GM12878 (cell line): ENCODE measurements around the gene ADGRG4. TPM values are rescaled to one million over a fixed set of nuclear protein-coding genes. Genes with fewer than 3 reads are reported as not detected.

Source experiments
- ATAC-seq: fragments of 200-7000 bp; cut with Tn5 transposase; 3 replicates; pipeline ENCODE4 v1.9.1; 2020; ENCODE audit warnings: mild to moderate bottlenecking, moderate library complexity
- BruUV-seq: library from RNA; stranded (reverse); fragments of 400-500 nt; replicated peaks from 2 replicates; lab custom pipeline; 2021; lab: Mats Ljungman, UMichigan
- CTCF ChIA-PET: fragments of 300-600 bp; sonication (Branson Sonifier 250); formaldehyde crosslinking; extraction: SDS; loops from one replicate; lab custom pipeline; 2021; ENCODE audit warnings: inconsistent platforms; lab: Yijun Ruan, JAX
- POLR2A ChIA-PET: fragments of 350-600 bp; formaldehyde crosslinking; extraction: SDS; loops from one replicate; lab custom pipeline; 2021; ENCODE audit warnings: inconsistent platforms; lab: Charles Lee
- RAD21 ChIA-PET: fragments of 300-600 bp; sonication (Branson Sonifier 250); formaldehyde crosslinking; loops from one replicate; lab custom pipeline; 2023; ENCODE audit warnings: antibody characterized with exemption; ENCODE audit not compliant: unreplicated experiment; lab: Charles Lee
- SMC1A ChIA-PET: fragments of 300-600 bp; sonication (Branson Sonifier 250); formaldehyde crosslinking; loops from one replicate; lab custom pipeline; 2023; ENCODE audit not compliant: unreplicated experiment, uncharacterized antibody; lab: Charles Lee
- DNase-seq: peaks from one replicate; pipeline ENCODE4 v3.0.0-alpha.2; 2011; ENCODE audit warnings: low read depth, low spot score
- FAIRE-seq: peaks from 3 replicates; lab custom pipeline; 2011; peaks lifted over from hg19 to GRCh38; lab: Jason Lieb, UNC
- H2AFZ ChIP-seq: 2 replicates; pipeline ENCODE4 v1.6.0; 2011; ENCODE audit warnings: low read depth, low read length, control low read depth; ENCODE audit not compliant: control insufficient read depth
- H3K27ac ChIP-seq: 2 replicates; pipeline ENCODE4 v1.5.1; 2011; ENCODE audit warnings: control low read depth; ENCODE audit not compliant: control insufficient read depth, insufficient read depth
- H3K27me3 ChIP-seq, 2 experiments: replicated peaks in 1 of 2; 2 replicates each; pipeline versions ENCODE4 v1.6.0 to v1.6.1; 2011; ENCODE audit warnings: low read length in 1 of 2; ENCODE audit not compliant: control insufficient read depth in 2 of 2, insufficient read depth in 2 of 2
- H3K36me3 ChIP-seq, 2 experiments: 2 replicates each; pipeline ENCODE4 v1.5.1; 2011; ENCODE audit warnings: low read length in 1 of 2; ENCODE audit not compliant: control insufficient read depth in 2 of 2, insufficient read depth in 2 of 2
- H3K4me1 ChIP-seq: 2 replicates; pipeline ENCODE4 v1.6.1; 2011; ENCODE audit warnings: mild to moderate bottlenecking, low read length, moderate library complexity, mixed read lengths; ENCODE audit not compliant: control insufficient read depth, insufficient read depth
- H3K4me2 ChIP-seq: 2 replicates; pipeline ENCODE4 v1.6.0; 2011; ENCODE audit warnings: control low read depth; ENCODE audit not compliant: control insufficient read depth, insufficient read depth
- H3K4me3 ChIP-seq: fragments of 200-600 bp; sonication (generic); 2 replicates; pipeline ENCODE4 v1.5.1; 2016
- H3K79me2 ChIP-seq: 2 replicates; pipeline ENCODE4 v1.6.0; 2011; ENCODE audit warnings: low read length; ENCODE audit not compliant: control insufficient read depth, insufficient read depth
- H3K9ac ChIP-seq: 2 replicates; pipeline ENCODE4 v1.8.0; 2011; ENCODE audit warnings: low read length, control low read depth, mixed read lengths; ENCODE audit not compliant: control insufficient read depth, insufficient read depth
- H3K9me3 ChIP-seq: replicated peaks from 3 replicates; pipeline ENCODE4 v1.5.1; 2011; ENCODE audit warnings: mild to moderate bottlenecking, low read length; ENCODE audit not compliant: control insufficient read depth, insufficient read depth
- H4K20me1 ChIP-seq: 2 replicates; pipeline ENCODE4 v1.6.0; 2011; ENCODE audit not compliant: control insufficient read depth, insufficient read depth
- BCL3 ChIP-seq: IDR thresholded peaks from 2 replicates; pipeline ENCODE4 v1.6.1; 2011; ENCODE audit warnings: borderline replicate concordance, low read depth, mild to moderate bottlenecking, moderate library complexity, low read length; ENCODE audit not compliant: insufficient read depth, poor library complexity, severe bottlenecking
- CHD2 ChIP-seq: IDR thresholded peaks from 2 replicates; pipeline ENCODE4 v1.6.1; 2011; ENCODE audit warnings: low read depth, low read length, improper control_type of control experiment, borderline replicate concordance
- CREM ChIP-seq: IDR thresholded peaks from 2 replicates; pipeline ENCODE4 v1.6.1; 2014; ENCODE audit warnings: antibody characterized with exemption, low read depth
- IKZF1 ChIP-seq: fragments of 450-650 bp; conservative IDR thresholded peaks from 2 replicates; pipeline ENCODE4 v1.6.1; 2017; ENCODE audit warnings: antibody characterized with exemption, mild to moderate bottlenecking
- KLF5 ChIP-seq: fragments of 450-650 bp; IDR thresholded peaks from 2 replicates; pipeline ENCODE4 v1.6.1; 2014; ENCODE audit warnings: mild to moderate bottlenecking; ENCODE audit not compliant: partially characterized antibody
- RAD21 ChIP-seq: IDR thresholded peaks from 2 replicates; pipeline ENCODE4 v1.6.1; 2011; ENCODE audit warnings: mild to moderate bottlenecking, low read depth, low read length, moderate library complexity; ENCODE audit not compliant: insufficient read depth
- RCOR1 ChIP-seq: conservative IDR thresholded peaks from 2 replicates; pipeline ENCODE4 v1.6.1; 2012; ENCODE audit warnings: low read depth, low read length, improper control_type of control experiment
- RUNX3 ChIP-seq: IDR thresholded peaks from 2 replicates; pipeline ENCODE4 v1.6.1; 2012; ENCODE audit warnings: low read length, inconsistent platforms
- ZBED1 ChIP-seq: IDR thresholded peaks from 2 replicates; pipeline ENCODE4 v1.6.1; 2016; ENCODE audit warnings: borderline replicate concordance
- ZNF207 ChIP-seq: fragments of 450-650 bp; IDR thresholded peaks from 2 replicates; pipeline ENCODE4 v1.6.1; 2014; ENCODE audit warnings: antibody characterized with exemption, mild to moderate bottlenecking, borderline replicate concordance
- WGBS: methylation state at CpG from one replicate; pipeline ENCODE4 v1.1.6; 2016; ENCODE audit warnings: low lambda C conversion rate; ENCODE audit not compliant: insufficient replicate concordance, insufficient coverage; ENCODE audit errors: missing lambda C conversion rate; 5-methylcytosine and 5-hydroxymethylcytosine counted together
- in situ Hi-C: fragments of 300-500 bp; cut with MboI; formaldehyde crosslinking; loops from 9 replicates; pipeline ENCODE4 v1.14.3; 2018; ENCODE audit warnings: mixed read lengths
- intact Hi-C: fragments of 100-400 bp; cut with micrococcal nuclease; formaldehyde crosslinking; loops from one replicate; pipeline ENCODE4 v1.14.2; 2022; ENCODE audit not compliant: unreplicated experiment
- polyA plus RNA-seq, 11 experiments: library from polyadenylated mRNA; depleted of rRNA in 4 of 11; unstranded in 6 of 11; stranded (reverse) in 5 of 11; fragments of >200 nt; fragmentation: Nextera tagmentation in 4 of 11; fragmentation: Illumina TruSeq in 1 of 11; extraction: Ambion mirVana in 4 of 11; extraction: Trizol in 1 of 11; gene quantifications; 1 replicate in 1 of 11; 2 replicates in 10 of 11; pipeline versions ENCODE4 v1.2.1 to v1.2.3, GENCODE V29; 2011 to 2016; ENCODE audit warnings: inconsistent platforms in 2 of 11, missing spikeins in 2 of 11, low read depth in 1 of 11
- total RNA-seq, 4 experiments: library from RNA; depleted of rRNA in 3 of 4; stranded (reverse); fragments of >200 nt in 3 of 4; fragmentation: Illumina TruSeq in 1 of 4; extraction: Trizol in 1 of 4; gene quantifications; 2 replicates each; pipeline versions ENCODE4 v1.2.1 to v1.2.3, GENCODE V29; 2013 to 2021
- TF ChIP-seq, protein P1 (sequence below): fragments of 450-650 bp; IDR thresholded peaks from 2 replicates; pipeline ENCODE4 v1.6.1; 2017; ENCODE audit warnings: antibody characterized with exemption, mild to moderate bottlenecking, moderate library complexity
- TF ChIP-seq, protein P2 (sequence below): fragments of 450-650 bp; IDR thresholded peaks from 2 replicates; pipeline ENCODE4 v1.6.1; 2016; ENCODE audit warnings: mild to moderate bottlenecking

ADGRG4 gene
- total and polyA plus RNA-seq, 10 of the 15 experiments (the other 5 are each of a cell fraction or from before 2014, with no cell fraction given), result not detected

DNA sequence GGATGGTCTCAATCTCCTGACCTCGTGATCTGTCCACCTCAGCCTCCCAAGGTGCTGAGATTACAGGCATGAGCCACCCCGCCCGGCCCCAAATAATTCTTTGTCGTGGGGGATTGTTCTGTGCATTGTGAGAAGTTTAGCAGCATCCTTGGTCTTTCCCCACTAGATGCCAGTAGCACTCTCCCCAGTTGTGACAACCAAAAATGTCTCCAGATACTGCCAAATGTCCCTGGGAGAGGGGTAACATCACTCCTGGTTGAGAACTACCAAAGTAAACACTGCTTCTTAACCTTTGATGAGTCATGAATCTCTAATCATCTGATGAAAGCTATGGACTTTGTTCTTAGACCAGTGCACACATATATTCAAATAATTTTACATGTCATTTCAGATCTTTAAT is 96.2 kb downstream of the ADGRG4 start:
- Histone ChIP-seq H3K4me3 (no peak overlapping the region), H3K9me3 (no peaks in the 10 kb centered on the region), H3K36me3 (no peaks in the 10 kb centered on the region), H3K79me2 (no peaks in the 10 kb centered on the region), H3K4me2 (no peak overlapping the region), H2AFZ (no peak overlapping the region), H4K20me1 (no peaks in the 10 kb centered on the region), H3K27ac (no peak overlapping the region), H3K9ac (no peak overlapping the region), H3K27me3 (no peaks in the 10 kb centered on the region; a peak in 1 of 4 replicates), H3K4me1 (no peaks in the 10 kb centered on the region)
- FAIRE-seq, result no peak
- intact Hi-C loops, result no loop called here
- ATAC-seq, result no peak
- BruUV-seq, result no TSS peak
- no peak for DNase-seq
- WGBS, result 49% methylated on average over 4 of the region's 4 CpGs
- ChIA-PET POLR2A (no interaction called here), RAD21 (interaction anchor here (0.7 kb wide), 2 partner anchors 17 to 101 kb away, joined by 3 read pairs; no protein-coding TSS in a partner anchor), SMC1A (interaction anchor here (0.6 kb wide), 1 partner anchor 387 kb away, joined by 3 read pairs; no protein-coding TSS in a partner anchor), CTCF (no interaction called here)
- TF ChIP-seq RAD21, result 0 out of 2 replicates have a peak, but pooled peaks have one; percentile 18
- no peak for TF ChIP-seq ZBED1
- in situ Hi-C loops, result no loop called here

DNA sequence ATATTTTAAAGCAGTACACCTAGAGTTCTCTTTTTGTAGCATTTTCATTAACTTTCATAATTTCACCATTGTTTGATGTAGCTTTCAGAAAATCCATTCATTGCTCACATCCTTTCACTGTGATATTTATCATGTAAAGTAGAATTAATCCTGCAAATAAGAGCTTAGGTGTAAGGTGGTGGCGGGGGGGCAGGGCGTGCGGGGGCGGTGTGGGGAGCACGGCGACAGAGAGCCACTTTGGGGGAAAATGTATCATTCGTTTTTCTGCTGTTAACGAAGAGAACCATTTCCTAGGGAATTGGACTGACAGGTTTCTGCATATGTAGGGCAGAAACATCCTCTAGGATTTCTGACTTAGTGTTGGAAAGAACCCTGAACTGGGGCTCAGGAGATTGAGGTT is 104.4 kb downstream of the ADGRG4 start:
- H3K79me2 ChIP-seq, result no peaks in the 10 kb centered on the region
- H3K27ac ChIP-seq, result no peak overlapping the region
- ATAC-seq, result no peak
- CTCF ChIA-PET, result no interaction called here
- in situ Hi-C loops (no loop called here), intact Hi-C loops (no loop called here)
- H3K9ac ChIP-seq, result no peak overlapping the region
- SMC1A ChIA-PET, result interaction anchor here (0.6 kb wide), 1 partner anchor 750 kb away, joined by 3 read pairs; no protein-coding TSS in a partner anchor
- H3K4me3 ChIP-seq, result no peak overlapping the region
- H3K9me3 ChIP-seq, result no peaks in the 10 kb centered on the region
- RAD21 ChIA-PET, result no interaction called here
- BruUV-seq, result no TSS peak
- DNase-seq, result no peak
- 28% methylated on average over 8 of the region's 8 CpGs for WGBS
- no peaks in the 10 kb centered on the region for H4K20me1 ChIP-seq
- no peaks in the 10 kb centered on the region for H3K36me3 ChIP-seq
- H2AFZ ChIP-seq, result no peak overlapping the region
- POLR2A ChIA-PET, result no interaction called here
- no peaks in the 10 kb centered on the region for H3K4me1 ChIP-seq
- FAIRE-seq, result no peak
- no peaks in the 10 kb centered on the region; a peak in 1 of 4 replicates for H3K27me3 ChIP-seq
- H3K4me2 ChIP-seq, result no peak overlapping the region
- TF ChIP-seq, protein P1, sequence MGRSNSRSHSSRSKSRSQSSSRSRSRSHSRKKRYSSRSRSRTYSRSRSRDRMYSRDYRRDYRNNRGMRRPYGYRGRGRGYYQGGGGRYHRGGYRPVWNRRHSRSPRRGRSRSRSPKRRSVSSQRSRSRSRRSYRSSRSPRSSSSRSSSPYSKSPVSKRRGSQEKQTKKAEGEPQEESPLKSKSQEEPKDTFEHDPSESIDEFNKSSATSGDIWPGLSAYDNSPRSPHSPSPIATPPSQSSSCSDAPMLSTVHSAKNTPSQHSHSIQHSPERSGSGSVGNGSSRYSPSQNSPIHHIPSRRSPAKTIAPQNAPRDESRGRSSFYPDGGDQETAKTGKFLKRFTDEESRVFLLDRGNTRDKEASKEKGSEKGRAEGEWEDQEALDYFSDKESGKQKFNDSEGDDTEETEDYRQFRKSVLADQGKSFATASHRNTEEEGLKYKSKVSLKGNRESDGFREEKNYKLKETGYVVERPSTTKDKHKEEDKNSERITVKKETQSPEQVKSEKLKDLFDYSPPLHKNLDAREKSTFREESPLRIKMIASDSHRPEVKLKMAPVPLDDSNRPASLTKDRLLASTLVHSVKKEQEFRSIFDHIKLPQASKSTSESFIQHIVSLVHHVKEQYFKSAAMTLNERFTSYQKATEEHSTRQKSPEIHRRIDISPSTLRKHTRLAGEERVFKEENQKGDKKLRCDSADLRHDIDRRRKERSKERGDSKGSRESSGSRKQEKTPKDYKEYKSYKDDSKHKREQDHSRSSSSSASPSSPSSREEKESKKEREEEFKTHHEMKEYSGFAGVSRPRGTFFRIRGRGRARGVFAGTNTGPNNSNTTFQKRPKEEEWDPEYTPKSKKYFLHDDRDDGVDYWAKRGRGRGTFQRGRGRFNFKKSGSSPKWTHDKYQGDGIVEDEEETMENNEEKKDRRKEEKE, result no peak
- TF ChIP-seq RUNX3 (no peak), RCOR1 (no peak), CHD2 (no peak), KLF5 (no peak), BCL3 (no peak), ZNF207 (no peak), IKZF1 (no peak), CREM (no peak)
- TF ChIP-seq, protein P2, sequence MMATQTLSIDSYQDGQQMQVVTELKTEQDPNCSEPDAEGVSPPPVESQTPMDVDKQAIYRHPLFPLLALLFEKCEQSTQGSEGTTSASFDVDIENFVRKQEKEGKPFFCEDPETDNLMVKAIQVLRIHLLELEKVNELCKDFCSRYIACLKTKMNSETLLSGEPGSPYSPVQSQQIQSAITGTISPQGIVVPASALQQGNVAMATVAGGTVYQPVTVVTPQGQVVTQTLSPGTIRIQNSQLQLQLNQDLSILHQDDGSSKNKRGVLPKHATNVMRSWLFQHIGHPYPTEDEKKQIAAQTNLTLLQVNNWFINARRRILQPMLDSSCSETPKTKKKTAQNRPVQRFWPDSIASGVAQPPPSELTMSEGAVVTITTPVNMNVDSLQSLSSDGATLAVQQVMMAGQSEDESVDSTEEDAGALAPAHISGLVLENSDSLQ, result no peak
